ENCODE results near the gene EMD. TPM values are rescaled to one million over a fixed set of nuclear protein-coding genes. Genes with fewer than 3 reads are reported as not detected.

Gene EMD
- total RNA-seq, 1 experiment from 2014 or later = 115 TPM

- no peak within 1 kb of the TSS for H3K27ac ChIP-seq (ENCODE audit: insufficient read length, low read depth, low read length)
Measured at GRCh38 chrX:154374313-154375155, 4.6 kb upstream of the EMD start, which contains the start of gene FLNA. Gene FLNA (minus strand): TSS chrX:154374634. CDS start chrX:154371245, 3,389 bp downstream.

More at GRCh38 chrX:154374313-154375155, 4.6 kb upstream of the EMD start, which contains the start of gene FLNA:
- Histone ChIP-seq H3T11ph (ENCODE audit: low read length) (no peak within 1 kb of the TSS), H2BK120ac (ENCODE audit: low read depth, low read length, poor library complexity, severe bottlenecking) (no peak within 1 kb of the TSS), H3K18ac (ENCODE audit: insufficient read length, low read depth, low read length) (peak within 1 kb of the TSS; percentile 68), H3K4ac (ENCODE audit: low read depth, low read length) (no peak within 1 kb of the TSS), H2AFZ (ENCODE audit: low read length) (no peak within 1 kb of the TSS), H2BK20ac (ENCODE audit: low read depth, low read length, poor library complexity, severe bottlenecking) (no peak within 1 kb of the TSS), H3K79me1 (ENCODE audit: insufficient read depth, low read depth, low read length, poor library complexity, severe bottlenecking) (no peaks in the 10 kb centered on the region), H4K5ac (ENCODE audit: insufficient read length, low read depth, low read length) (no peak within 1 kb of the TSS), H4K91ac (ENCODE audit: insufficient read length, low read depth, low read length) (no peak within 1 kb of the TSS), H3K4me1 (ENCODE audit: insufficient read depth, low read length) (no peaks in the 10 kb centered on the region), H3K23me2 (ENCODE audit: insufficient read length, low read depth, low read length, poor library complexity, severe bottlenecking) (peaks cover 5% of the 10 kb centered on the region), H4K20me1 (ENCODE audit: control insufficient read depth, insufficient read depth, insufficient read length) (no peaks in the 10 kb centered on the region), H3K9ac (ENCODE audit: extremely low read depth, insufficient read length, low read length) (no peak within 1 kb of the TSS), H3K27me3 (ENCODE audit: insufficient read depth, low read length) (no peaks in the 10 kb centered on the region), H2AK5ac (ENCODE audit: insufficient read length, low read length) (no peak within 1 kb of the TSS), H2BK12ac (ENCODE audit: insufficient read length, low read depth, low read length) (no peak within 1 kb of the TSS), H4K8ac (replicated peaks; ENCODE audit: insufficient read length, low read depth, low read length) (no peak within 1 kb of the TSS), H2BK5ac (ENCODE audit: insufficient read length, low read length) (no peak within 1 kb of the TSS), H3K79me2 (ENCODE audit: insufficient read depth, low read length) (peaks cover 8% of the 10 kb centered on the region; the same call in 1 of the 2 replicates), H3K14ac (ENCODE audit: insufficient read depth, low read length) (no peak within 1 kb of the TSS), H3K23ac (ENCODE audit: insufficient read length, low read depth, low read length) (no peak within 1 kb of the TSS), H3K9me3 (ENCODE audit: control insufficient read depth, low read depth, low read length) (no peaks in the 10 kb centered on the region), H3K4me2 (ENCODE audit: insufficient read depth, insufficient read length, low read length) (peak within 1 kb of the TSS; percentile 1), H2BK15ac (ENCODE audit: low read depth, low read length) (no peak within 1 kb of the TSS), H3K56ac (ENCODE audit: insufficient read length, low read depth, low read length) (no peak within 1 kb of the TSS)
- H3K27ac Mint-ChIP-seq = no peak within 1 kb of the TSS
- peak within 1 kb of the TSS; percentile 50 to 60 for H3K4me3 Mint-ChIP-seq
- DNase-seq = peak; percentile 56
- WGBS (ENCODE audit: extremely low coverage, insufficient read length, low lambda C conversion rate) = no CpG with 5 or more reads among the region's 95 CpGs
- peaks cover 40 to 48% of the 10 kb centered on the region in 2 experiments for H3K9me3 Mint-ChIP-seq
- TF ChIP-seq, protein P1, sequence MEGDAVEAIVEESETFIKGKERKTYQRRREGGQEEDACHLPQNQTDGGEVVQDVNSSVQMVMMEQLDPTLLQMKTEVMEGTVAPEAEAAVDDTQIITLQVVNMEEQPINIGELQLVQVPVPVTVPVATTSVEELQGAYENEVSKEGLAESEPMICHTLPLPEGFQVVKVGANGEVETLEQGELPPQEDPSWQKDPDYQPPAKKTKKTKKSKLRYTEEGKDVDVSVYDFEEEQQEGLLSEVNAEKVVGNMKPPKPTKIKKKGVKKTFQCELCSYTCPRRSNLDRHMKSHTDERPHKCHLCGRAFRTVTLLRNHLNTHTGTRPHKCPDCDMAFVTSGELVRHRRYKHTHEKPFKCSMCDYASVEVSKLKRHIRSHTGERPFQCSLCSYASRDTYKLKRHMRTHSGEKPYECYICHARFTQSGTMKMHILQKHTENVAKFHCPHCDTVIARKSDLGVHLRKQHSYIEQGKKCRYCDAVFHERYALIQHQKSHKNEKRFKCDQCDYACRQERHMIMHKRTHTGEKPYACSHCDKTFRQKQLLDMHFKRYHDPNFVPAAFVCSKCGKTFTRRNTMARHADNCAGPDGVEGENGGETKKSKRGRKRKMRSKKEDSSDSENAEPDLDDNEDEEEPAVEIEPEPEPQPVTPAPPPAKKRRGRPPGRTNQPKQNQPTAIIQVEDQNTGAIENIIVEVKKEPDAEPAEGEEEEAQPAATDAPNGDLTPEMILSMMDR (conservative IDR thresholded peaks at IDR 0.05) = no peak
- H3K36me3 Mint-ChIP-seq (ENCODE audit: insufficient read depth in 1 of 3, low read depth in 3 of 3) = peaks cover 6 to 12% (median 10%) of the 10 kb centered on the region in 3 experiments
- H3K4me1 Mint-ChIP-seq = peaks cover 2 to 22% of the 10 kb centered on the region in 2 experiments; a peak in 3 of 4 replicates
- peaks cover 3% of the 10 kb centered on the region; the same call in 1 of the 2 replicates for H3K27me3 Mint-ChIP-seq (ENCODE audit: low read depth)
